Measurements from ENCODE around the gene GABBR1.

GABBR1 gene

DNA sequence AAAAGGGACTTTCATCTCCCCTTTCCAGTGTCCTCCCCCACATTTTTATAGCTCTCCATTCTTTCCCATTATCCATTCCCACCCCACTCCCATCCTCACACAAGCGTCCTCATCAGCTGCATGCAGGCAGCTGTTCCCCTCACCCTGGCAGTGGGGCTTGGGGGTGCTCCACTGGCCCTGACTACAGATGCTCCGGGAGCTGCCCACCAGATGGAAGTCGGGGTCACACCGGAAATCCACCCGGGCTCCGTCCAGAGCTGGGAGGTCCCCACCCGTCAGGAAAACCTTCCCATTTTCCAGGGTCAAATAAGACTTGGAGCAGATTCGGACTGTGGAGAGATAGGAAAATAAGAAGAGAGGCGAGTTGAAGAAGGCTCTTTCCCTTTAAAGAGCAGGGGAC lies 2.7 kb downstream of the GABBR1 start:
- Histone ChIP-seq H4K8ac (ENCODE audit: low read length) (no peak overlapping the region), H3K27ac (ENCODE audit: low read length, poor library complexity, severe bottlenecking) (no peak overlapping the region), H3K14ac (ENCODE audit: low read length in 2 of 2) (no peak overlapping the region), H3K79me1 (replicated peaks; ENCODE audit: low read length, poor library complexity, severe bottlenecking) (peaks cover 30% of the 10 kb centered on the region), H2BK120ac (ENCODE audit: low read depth, low read length) (no peak overlapping the region), H3K4me2 (ENCODE audit: low read length, poor library complexity, severe bottlenecking) (peak overlapping the region; percentile 41), H3K18ac (ENCODE audit: low read depth in 1 of 2, low read length in 2 of 2) (no peak overlapping the region), H3K27me3 (ENCODE audit: control insufficient read depth in 1 of 2, insufficient read depth in 1 of 2, low read length in 2 of 2) (no peaks in the 10 kb centered on the region), H2BK15ac (ENCODE audit: low read depth, poor library complexity, severe bottlenecking) (no peak overlapping the region), H3K4ac (ENCODE audit: low read depth in 1 of 2, low read length in 2 of 2) (no peak overlapping the region), H3K36me3 (ENCODE audit: control insufficient read depth in 1 of 2, insufficient read depth in 2 of 2, low read depth in 1 of 2, low read length in 2 of 2) (peaks cover 0 to 4% of the 10 kb centered on the region in 2 experiments), H3K9ac (ENCODE audit: low read length) (no peak overlapping the region), H2BK12ac (ENCODE audit: low read length in 2 of 2) (no peak overlapping the region), H2BK5ac (ENCODE audit: low read depth, low read length, poor library complexity, severe bottlenecking) (no peak overlapping the region), H3K4me3 (ENCODE audit: insufficient read depth in 1 of 2, low read depth in 1 of 2, low read length in 2 of 2) (no peak overlapping the region), H3K23ac (ENCODE audit: low read length in 2 of 2) (no peak overlapping the region), H2AFZ (ENCODE audit: low read depth, low read length) (no peak overlapping the region), H3K9me3 (ENCODE audit: control insufficient read depth, low read length) (no peaks in the 10 kb centered on the region), H2AK5ac (ENCODE audit: low read length, severe bottlenecking) (peak overlapping the region; percentile 47), H4K91ac (ENCODE audit: low read length) (no peak overlapping the region), H3K4me1 (ENCODE audit: control insufficient read depth, insufficient read depth, low read depth, low read length) (peaks cover 30% of the 10 kb centered on the region)
- DNase-seq, result no peak
- 73% methylated on average over 9 of the region's 9 CpGs for WGBS

DNA sequence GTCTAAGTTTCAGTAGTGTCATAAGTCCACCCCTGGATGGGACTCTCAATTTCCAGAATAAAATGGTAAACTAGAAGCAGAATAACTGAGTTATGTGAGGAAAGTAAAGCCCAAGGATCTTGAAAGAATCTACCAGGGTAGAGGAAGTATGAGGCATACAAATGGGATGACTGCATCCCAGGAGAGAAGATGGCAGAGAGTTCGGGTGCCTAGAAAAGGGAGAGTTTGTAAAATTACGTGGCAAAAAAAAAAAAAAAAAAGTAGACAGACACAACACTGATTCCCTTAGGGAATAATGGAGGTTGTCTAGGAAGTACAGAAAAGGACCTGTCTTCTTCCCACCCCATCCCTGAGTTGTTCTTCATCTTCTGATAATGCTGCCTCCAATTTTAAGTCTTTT lies 3.4 kb downstream of the GABBR1 start:
- Histone ChIP-seq H3K36me3 (ENCODE audit: control insufficient read depth in 1 of 2, insufficient read depth in 2 of 2, low read depth in 1 of 2, low read length in 2 of 2) (peaks cover 0 to 4% of the 10 kb centered on the region in 2 experiments), H3K4me3 (ENCODE audit: insufficient read depth in 1 of 2, low read depth in 1 of 2, low read length in 2 of 2) (no peak overlapping the region), H2BK120ac (ENCODE audit: low read depth, low read length) (no peak overlapping the region), H4K8ac (ENCODE audit: low read length) (no peak overlapping the region), H2BK5ac (ENCODE audit: low read depth, low read length, poor library complexity, severe bottlenecking) (no peak overlapping the region), H4K91ac (ENCODE audit: low read length) (no peak overlapping the region), H3K9ac (ENCODE audit: low read length) (peak overlapping the region; percentile 87), H3K14ac (ENCODE audit: low read length in 2 of 2) (no peak overlapping the region), H3K4me1 (ENCODE audit: control insufficient read depth, insufficient read depth, low read depth, low read length) (peaks cover 36% of the 10 kb centered on the region), H3K79me1 (replicated peaks; ENCODE audit: low read length, poor library complexity, severe bottlenecking) (peaks cover 37% of the 10 kb centered on the region), H3K27me3 (ENCODE audit: control insufficient read depth in 1 of 2, insufficient read depth in 1 of 2, low read length in 2 of 2) (no peaks in the 10 kb centered on the region), H3K4ac (ENCODE audit: low read depth in 1 of 2, low read length in 2 of 2) (no peak overlapping the region), H2BK12ac (ENCODE audit: low read length in 2 of 2) (no peak overlapping the region), H2BK15ac (ENCODE audit: low read depth, poor library complexity, severe bottlenecking) (no peak overlapping the region), H3K4me2 (ENCODE audit: low read length, poor library complexity, severe bottlenecking) (no peak overlapping the region), H3K9me3 (ENCODE audit: control insufficient read depth, low read length) (no peaks in the 10 kb centered on the region), H3K27ac (ENCODE audit: low read length, poor library complexity, severe bottlenecking) (no peak overlapping the region), H3K18ac (ENCODE audit: low read depth in 1 of 2, low read length in 2 of 2) (no peak overlapping the region), H2AFZ (ENCODE audit: low read depth, low read length) (no peak overlapping the region), H3K23ac (ENCODE audit: low read length in 2 of 2) (no peak overlapping the region), H2AK5ac (ENCODE audit: low read length, severe bottlenecking) (no peak overlapping the region)
- DNase-seq, result no peak
- 83% methylated on average over 1 of the region's 2 CpGs for WGBS

- H2BK5ac ChIP-seq (ENCODE audit: low read depth, low read length, poor library complexity, severe bottlenecking), result peak overlapping the region; percentile 12
- peak overlapping the region in 1 of 2 experiments; percentile 57 for H3K23ac ChIP-seq (ENCODE audit: low read length in 2 of 2)
- peak overlapping the region; percentile 73 to 94 for H2BK12ac ChIP-seq (ENCODE audit: low read length in 2 of 2)
- H2BK120ac ChIP-seq (ENCODE audit: low read depth, low read length), result no peak overlapping the region
- peak overlapping the region; percentile 82 to 88 for H3K18ac ChIP-seq (ENCODE audit: low read depth in 1 of 2, low read length in 2 of 2)
- DNase-seq, result peak; percentile 86
- H3K4me2 ChIP-seq (ENCODE audit: low read length, poor library complexity, severe bottlenecking), result peak overlapping the region; percentile 93
- peak overlapping the region in 1 of 2 experiments; percentile 78 for H3K4ac ChIP-seq (ENCODE audit: low read depth in 1 of 2, low read length in 2 of 2)
- peak overlapping the region; percentile 75 for H4K8ac ChIP-seq (ENCODE audit: low read length)
- H4K91ac ChIP-seq (ENCODE audit: low read length), result peak overlapping the region; percentile 71
- H3K9me3 ChIP-seq (ENCODE audit: control insufficient read depth, low read length), result no peaks in the 10 kb centered on the region
- no peak overlapping the region for H2AK5ac ChIP-seq (ENCODE audit: low read length, severe bottlenecking)
- peak overlapping the region; percentile 66 to 93 for H3K4me3 ChIP-seq (ENCODE audit: insufficient read depth in 1 of 2, low read depth in 1 of 2, low read length in 2 of 2)
- H3K27ac ChIP-seq (ENCODE audit: low read length, poor library complexity, severe bottlenecking), result peak overlapping the region; percentile 69
- peaks cover 39% of the 10 kb centered on the region for H3K79me1 ChIP-seq (replicated peaks; ENCODE audit: low read length, poor library complexity, severe bottlenecking)
- no peak overlapping the region for H2BK15ac ChIP-seq (ENCODE audit: low read depth, poor library complexity, severe bottlenecking)
- peaks cover 34% of the 10 kb centered on the region for H3K4me1 ChIP-seq (ENCODE audit: control insufficient read depth, insufficient read depth, low read depth, low read length)
- H3K9ac ChIP-seq (ENCODE audit: low read length), result peak overlapping the region; percentile 87
- H3K36me3 ChIP-seq (ENCODE audit: control insufficient read depth in 1 of 2, insufficient read depth in 2 of 2, low read depth in 1 of 2, low read length in 2 of 2), result peaks cover 7% of the 10 kb centered on the region in 2 experiments
- WGBS, result 3% methylated on average over 29 of the region's 32 CpGs
- peak overlapping the region in 1 of 2 experiments; percentile 53 for H3K14ac ChIP-seq (ENCODE audit: low read length in 2 of 2)
- no peaks in the 10 kb centered on the region for H3K27me3 ChIP-seq (ENCODE audit: control insufficient read depth in 1 of 2, insufficient read depth in 1 of 2, low read length in 2 of 2)
- peak overlapping the region; percentile 60 for H2AFZ ChIP-seq (ENCODE audit: low read depth, low read length)
Measured at GRCh38 chr6:29628419-29629281, 4.3 kb downstream of the GABBR1 start.

DNA sequence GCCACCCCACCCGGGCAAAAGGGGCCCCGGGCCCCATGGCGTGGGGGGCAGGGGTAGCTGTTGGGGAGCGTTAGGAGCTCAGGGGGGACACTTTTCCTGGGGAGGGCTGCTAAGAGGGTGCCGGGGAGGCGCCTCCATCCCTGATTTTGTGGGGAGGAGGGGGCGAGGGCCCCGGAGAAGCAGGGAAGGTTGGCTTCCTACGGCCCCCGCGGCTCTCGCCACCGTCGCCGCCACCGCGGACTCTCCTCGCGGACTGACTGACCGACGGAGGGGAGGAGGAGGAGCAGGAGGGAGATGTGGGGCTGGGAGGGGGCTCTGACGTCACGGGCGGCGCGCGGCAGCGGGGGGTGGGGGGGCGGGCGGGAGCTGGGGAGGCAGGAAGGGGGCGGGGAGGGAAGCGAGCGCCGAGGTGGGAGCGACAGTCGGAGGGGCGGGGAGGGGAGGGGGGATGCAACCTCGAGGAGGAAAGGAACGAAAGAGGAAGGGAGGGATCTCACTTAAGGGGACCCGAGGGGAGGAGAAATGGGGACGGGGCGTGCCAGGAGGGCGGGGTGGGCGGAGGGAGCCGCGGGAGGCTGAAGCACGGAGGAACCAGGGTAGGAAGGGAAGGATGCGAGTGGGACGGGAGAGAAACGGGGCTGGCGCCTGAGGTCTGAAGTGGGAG lies 5.1 kb downstream of the GABBR1 start:
- H4K8ac ChIP-seq (ENCODE audit: low read length), result peak overlapping the region; percentile 79
- no peak overlapping the region for H2BK5ac ChIP-seq (ENCODE audit: low read depth, low read length, poor library complexity, severe bottlenecking)

More for the DNA sequence above, 5.1 kb downstream of the GABBR1 start:
- peak overlapping the region; percentile 73 to 94 for H2BK12ac ChIP-seq (ENCODE audit: low read length in 2 of 2)
- WGBS, result under 1% methylated on average over 42 of the region's 51 CpGs
- H3K79me1 ChIP-seq (replicated peaks; ENCODE audit: low read length, poor library complexity, severe bottlenecking), result peaks cover 39% of the 10 kb centered on the region
- peak overlapping the region; percentile 87 for H3K9ac ChIP-seq (ENCODE audit: low read length)
- peak; percentile 91 for DNase-seq
- peaks cover 13 to 14% of the 10 kb centered on the region in 2 experiments for H3K36me3 ChIP-seq (ENCODE audit: control insufficient read depth in 1 of 2, insufficient read depth in 2 of 2, low read depth in 1 of 2, low read length in 2 of 2)
- H3K9me3 ChIP-seq (ENCODE audit: control insufficient read depth, low read length), result no peaks in the 10 kb centered on the region
- peak overlapping the region; percentile 85 to 93 for H3K18ac ChIP-seq (ENCODE audit: low read depth in 1 of 2, low read length in 2 of 2)
- peak overlapping the region in 1 of 2 experiments; percentile 53 for H3K14ac ChIP-seq (ENCODE audit: low read length in 2 of 2)
- peak overlapping the region; percentile 66 to 93 for H3K4me3 ChIP-seq (ENCODE audit: insufficient read depth in 1 of 2, low read depth in 1 of 2, low read length in 2 of 2)
- H3K4me1 ChIP-seq (ENCODE audit: control insufficient read depth, insufficient read depth, low read depth, low read length), result peaks cover 34% of the 10 kb centered on the region
- H4K91ac ChIP-seq (ENCODE audit: low read length), result peak overlapping the region; percentile 71
- peak overlapping the region; percentile 93 for H3K4me2 ChIP-seq (ENCODE audit: low read length, poor library complexity, severe bottlenecking)
- H2BK120ac ChIP-seq (ENCODE audit: low read depth, low read length), result peak overlapping the region; percentile 85
- peak overlapping the region; percentile 69 for H3K27ac ChIP-seq (ENCODE audit: low read length, poor library complexity, severe bottlenecking)
- peak overlapping the region in 1 of 2 experiments; percentile 57 for H3K23ac ChIP-seq (ENCODE audit: low read length in 2 of 2)
- H3K27me3 ChIP-seq (ENCODE audit: control insufficient read depth in 1 of 2, insufficient read depth in 1 of 2, low read length in 2 of 2), result no peaks in the 10 kb centered on the region
- peak overlapping the region; percentile 69 to 88 for H3K4ac ChIP-seq (ENCODE audit: low read depth in 1 of 2, low read length in 2 of 2)
- H2BK15ac ChIP-seq (ENCODE audit: low read depth, poor library complexity, severe bottlenecking), result peak overlapping the region; percentile 90
- peak overlapping the region; percentile 60 for H2AFZ ChIP-seq (ENCODE audit: low read depth, low read length)
- H2AK5ac ChIP-seq (ENCODE audit: low read length, severe bottlenecking), result no peak overlapping the region
